Glomerular visceral epithelial cell (primary cell): Measurements from ENCODE around the gene TRIM32.
"Not testable (repeated sequence)": the region's sequence is repeated elsewhere in the genome, so short reads cannot be mapped to it uniquely, and the experiment has no call there.

ENCODE experiments used
- DNase-seq: peaks from one replicate; pipeline ENCODE4 v3.0.0-alpha.2; 2016; ENCODE audit errors: extremely low spot score

Gene TRIM32

GRCh38 chr9:116674210-116674980 lies 12.7 kb upstream of the TRIM32 start:
- peak; percentile 20 for DNase-seq

GRCh38 chr9:116683535-116683934 lies 3.6 kb upstream of the TRIM32 start:
- no peak for DNase-seq

- DNase-seq = peak; percentile 30
Measured at GRCh38 chr9:116685166-116685565, 1.9 kb upstream of the TRIM32 start.

- DNase-seq = no peak
Measured at GRCh38 chr9:116686135-116686534, 970 bp upstream of the TRIM32 start.

GRCh38 chr9:116686693-116687073 lies 422 bp upstream of the TRIM32 start:
- DNase-seq = no peak

GRCh38 chr9:116687754-116688135 lies 640 bp downstream of the TRIM32 start:
- no peak for DNase-seq

GRCh38 chr9:116688806-116689485 lies 1.8 kb downstream of the TRIM32 start:
- DNase-seq = peak; percentile 53

- no peak for DNase-seq
Measured at GRCh38 chr9:116689486-116690032, 2.5 kb downstream of the TRIM32 start.

GRCh38 chr9:116690805-116691204 lies 3.7 kb downstream of the TRIM32 start:
- DNase-seq = not testable (repeated sequence)

- DNase-seq = no peak
Measured at GRCh38 chr9:116691607-116692006, 4.5 kb downstream of the TRIM32 start.

- no peak for DNase-seq
Measured at GRCh38 chr9:116692616-116693015, 5.5 kb downstream of the TRIM32 start.

GRCh38 chr9:116693233-116693731 lies 6.2 kb downstream of the TRIM32 start:
- peak; percentile 63 for DNase-seq

GRCh38 chr9:116694785-116695291 lies 7.7 kb downstream of the TRIM32 start:
- peak; percentile 23 for DNase-seq

- DNase-seq = no peak
Measured at GRCh38 chr9:116695438-116695837, 8.3 kb downstream of the TRIM32 start.

- no peak for DNase-seq
Measured at GRCh38 chr9:116697362-116697761, 10.3 kb downstream of the TRIM32 start.

GRCh38 chr9:116697887-116698286 lies 10.8 kb downstream of the TRIM32 start:
- DNase-seq = no peak

GRCh38 chr9:116700279-116700678 lies 13.2 kb downstream of the TRIM32 start:
- no peak for DNase-seq

- no peak for DNase-seq
Measured at GRCh38 chr9:116700882-116701865, 14.1 kb downstream of the TRIM32 start.

- DNase-seq = no peak
Measured at GRCh38 chr9:116701940-116702642, 15.0 kb downstream of the TRIM32 start.

GRCh38 chr9:116703634-116704033 lies 16.5 kb downstream of the TRIM32 start:
- no peak for DNase-seq

GRCh38 chr9:116704470-116704869 lies 17.4 kb downstream of the TRIM32 start:
- DNase-seq = no peak
